IMR-90 (cell line): ENCODE results near the gene TXNDC5. TPM values are rescaled to one million over a fixed set of nuclear protein-coding genes. Genes with fewer than 3 reads are reported as not detected.

ENCODE experiments used
- ATAC-seq: fragments of 200-7000 bp; cut with Tn5 transposase; 2 replicates; pipeline ENCODE4 v1.9.1; 2020; ENCODE audit warnings: low read depth, mild to moderate bottlenecking, moderate library complexity
- BruUV-seq: library from RNA; stranded (reverse); fragments of 400-500 nt; replicated peaks from 2 replicates; lab custom pipeline; 2021; lab: Mats Ljungman, UMichigan
- CTCF ChIA-PET: fragments of 300-600 bp; formaldehyde crosslinking; extraction: SDS; loops from one replicate; lab custom pipeline; 2021; ENCODE audit warnings: antibody characterized with exemption; lab: Yijun Ruan, JAX
- POLR2A ChIA-PET: fragments of 300-600 bp; sonication (Branson Sonifier 250); formaldehyde crosslinking; loops from one replicate; lab custom pipeline; 2022; ENCODE audit warnings: antibody characterized with exemption; ENCODE audit not compliant: unreplicated experiment; lab: Charles Lee
- DNase-seq: peaks from one replicate; pipeline ENCODE4 v3.0.0; 2013
- H2AFZ ChIP-seq: replicated peaks from 2 replicates; pipeline ENCODE3; 2013; ENCODE audit warnings: low read length, mild to moderate bottlenecking; ENCODE audit not compliant: poor library complexity
- H2AK5ac ChIP-seq: 2 replicates; pipeline ENCODE4 v1.6.1; 2013; ENCODE audit warnings: low read depth, low read length, inconsistent platforms
- H2AK9ac ChIP-seq: replicated peaks from 2 replicates; pipeline ENCODE3; 2013; ENCODE audit warnings: mild to moderate bottlenecking, low read depth, low read length, moderate library complexity; ENCODE audit not compliant: poor library complexity
- H2BK120ac ChIP-seq: 2 replicates; pipeline ENCODE4 v1.6.1; 2013; ENCODE audit warnings: low read depth, low read length, inconsistent platforms
- H2BK15ac ChIP-seq: 3 replicates; pipeline ENCODE4 v1.6.1; 2013; ENCODE audit warnings: low read depth, low read length, inconsistent platforms
- H2BK20ac ChIP-seq: 2 replicates; pipeline ENCODE4 v1.6.1; 2013; ENCODE audit warnings: low read depth, mild to moderate bottlenecking, inconsistent platforms, low read length, moderate library complexity
- H2BK5ac ChIP-seq: 2 replicates; pipeline ENCODE4 v1.6.1; 2013; ENCODE audit warnings: mild to moderate bottlenecking, low read depth, low read length, inconsistent platforms; ENCODE audit not compliant: poor library complexity, severe bottlenecking
- H3K14ac ChIP-seq: replicated peaks from 2 replicates; pipeline ENCODE4 v1.6.1; 2013; ENCODE audit warnings: low read depth, low read length, inconsistent platforms
- H3K18ac ChIP-seq: 2 replicates; pipeline ENCODE4 v1.6.1; 2013; ENCODE audit warnings: low read depth, low read length, control low read depth
- H3K23ac ChIP-seq: 2 replicates; pipeline ENCODE4 v1.6.1; 2013; ENCODE audit warnings: low read depth, low read length, inconsistent platforms
- H3K27ac ChIP-seq: 2 replicates; pipeline ENCODE4 v1.5.1; 2013; ENCODE audit warnings: mild to moderate bottlenecking, control low read depth, low read length; ENCODE audit not compliant: insufficient read depth
- H3K27me3 ChIP-seq: 2 replicates; pipeline ENCODE4 v1.6.1; 2013; ENCODE audit warnings: low read length; ENCODE audit not compliant: control insufficient read depth, insufficient read depth
- H3K36me3 ChIP-seq: 2 replicates; pipeline ENCODE4 v1.6.1; 2013; ENCODE audit warnings: low read length, mixed read lengths; ENCODE audit not compliant: control insufficient read depth, insufficient read depth
- H3K4ac ChIP-seq: 2 replicates; pipeline ENCODE4 v1.6.1; 2013; ENCODE audit warnings: low read depth, low read length, inconsistent platforms
- H3K4me1 ChIP-seq: 2 replicates; pipeline ENCODE4 v1.6.1; 2013; ENCODE audit warnings: low read length, mixed read lengths; ENCODE audit not compliant: control insufficient read depth, insufficient read depth
- H3K4me2 ChIP-seq: 2 replicates; pipeline ENCODE4 v1.6.1; 2013; ENCODE audit warnings: low read depth, mild to moderate bottlenecking, control low read depth, low read length, moderate library complexity
- H3K4me3 ChIP-seq: 2 replicates; pipeline ENCODE4 v1.5.1; 2013; ENCODE audit warnings: low read depth, mild to moderate bottlenecking, control low read depth, low read length, moderate library complexity; ENCODE audit not compliant: insufficient read depth
- H3K56ac ChIP-seq: 2 replicates; pipeline ENCODE4 v1.6.1; 2013; ENCODE audit warnings: low read length, inconsistent platforms; ENCODE audit not compliant: insufficient read depth; ENCODE audit errors: extremely low read depth
- H3K79me1 ChIP-seq, 2 experiments: 2 replicates each; pipeline ENCODE4 v1.6.1; 2013; ENCODE audit warnings: low read length in 2 of 2, inconsistent platforms in 1 of 2, low read depth in 1 of 2
- H3K9ac ChIP-seq: 2 replicates; pipeline ENCODE4 v1.6.1; 2013; ENCODE audit warnings: low read depth, low read length, control low read depth
- H3K9me1 ChIP-seq: 2 replicates; pipeline ENCODE4 v1.6.1; 2013; ENCODE audit warnings: low read length, inconsistent platforms; ENCODE audit not compliant: insufficient read depth
- H3K9me3 ChIP-seq: 2 replicates; pipeline ENCODE4 v1.6.1; 2013; ENCODE audit warnings: low read length; ENCODE audit not compliant: control insufficient read depth, insufficient read depth
- H4K20me1 ChIP-seq: 2 replicates; pipeline ENCODE4 v1.6.1; 2013; ENCODE audit warnings: low read length, inconsistent platforms; ENCODE audit not compliant: insufficient read depth
- H4K5ac ChIP-seq: 2 replicates; pipeline ENCODE4 v1.6.1; 2013; ENCODE audit warnings: mild to moderate bottlenecking, low read depth, low read length, control low read depth
- H4K8ac ChIP-seq, 2 experiments: 2 replicates each; pipeline ENCODE4 v1.6.1; 2013; ENCODE audit warnings: low read depth in 2 of 2, low read length in 2 of 2, control low read depth in 1 of 2, inconsistent platforms in 1 of 2
- H4K91ac ChIP-seq: 2 replicates; pipeline ENCODE4 v1.6.1; 2013; ENCODE audit warnings: low read depth, low read length, inconsistent platforms; ENCODE audit not compliant: insufficient read depth
- NFE2L2 ChIP-seq: fragments of 150-350 bp; IDR thresholded peaks from 2 replicates; pipeline ENCODE4 v1.6.1; 2016; ENCODE audit warnings: low read depth, mild to moderate bottlenecking, low read length
- RFX5 ChIP-seq: IDR thresholded peaks from 2 replicates; pipeline ENCODE4 v1.8.0; 2012; ENCODE audit warnings: low read depth, mild to moderate bottlenecking, low read length, moderate library complexity
- SMC3 ChIP-seq: fragments of 150-350 bp; IDR thresholded peaks from 2 replicates; pipeline ENCODE4 v1.6.1; 2016; ENCODE audit warnings: low read depth, mild to moderate bottlenecking, antibody characterized with exemption, low read length, moderate library complexity
- WGBS, 2 experiments: methylation state at CpG; one replicate each; pipeline versions ENCODE4 v1.1.5 to v1.1.7; 2013; ENCODE audit warnings: missing lambda C conversion rate in 2 of 2; ENCODE audit not compliant: insufficient read length in 1 of 2; ENCODE audit errors: extremely low coverage in 2 of 2; 5-methylcytosine and 5-hydroxymethylcytosine counted together
- dilution Hi-C: fragments of 300-500 bp; cut with HindIII; formaldehyde crosslinking; loops from one replicate; pipeline ENCODE4 v1.14.3; 2018; ENCODE audit warnings: low sequenced_read_pairs; ENCODE audit not compliant: unreplicated experiment
- in situ Hi-C: fragments of 300-500 bp; cut with MboI; formaldehyde crosslinking; loops from 3 replicates; pipeline ENCODE4 v1.14.3; 2019; ENCODE audit warnings: low sequenced_read_pairs, inconsistent platforms, mixed read lengths
- intact Hi-C: fragments of 100-400 bp; cut with micrococcal nuclease; formaldehyde crosslinking; loops from 2 replicates; pipeline ENCODE4 v1.10.0; 2022
- polyA plus RNA-seq, 3 experiments: library from polyadenylated mRNA; depleted of rRNA; stranded (reverse); fragments of >200 nt; gene quantifications; 2 replicates each; pipeline ENCODE4 v1.2.3, GENCODE V29; 2012; ENCODE audit warnings: low replicate concordance in 1 of 3
- total RNA-seq: library from RNA; depleted of rRNA; stranded (reverse); fragments of >200 nt; gene quantifications from 2 replicates; pipeline ENCODE4 v1.2.3, GENCODE V29; 2012
- TF ChIP-seq, protein P1 (sequence below): conservative IDR thresholded peaks from 2 replicates; pipeline ENCODE4 v1.5.1; 2012; ENCODE audit warnings: mild to moderate bottlenecking, low read depth, low read length, improper control_type of control experiment
- TF ChIP-seq, protein P2 (sequence below): fragments of 150-350 bp; IDR thresholded peaks from 2 replicates; pipeline ENCODE4 v1.6.1; 2016; ENCODE audit warnings: low read depth, mild to moderate bottlenecking, low read length, moderate library complexity, borderline replicate concordance

The TXNDC5 gene
- total and polyA plus RNA-seq, 2 of the 4 experiments (the other 2 are of a cell fraction) = 274 to 439 TPM

DNA sequence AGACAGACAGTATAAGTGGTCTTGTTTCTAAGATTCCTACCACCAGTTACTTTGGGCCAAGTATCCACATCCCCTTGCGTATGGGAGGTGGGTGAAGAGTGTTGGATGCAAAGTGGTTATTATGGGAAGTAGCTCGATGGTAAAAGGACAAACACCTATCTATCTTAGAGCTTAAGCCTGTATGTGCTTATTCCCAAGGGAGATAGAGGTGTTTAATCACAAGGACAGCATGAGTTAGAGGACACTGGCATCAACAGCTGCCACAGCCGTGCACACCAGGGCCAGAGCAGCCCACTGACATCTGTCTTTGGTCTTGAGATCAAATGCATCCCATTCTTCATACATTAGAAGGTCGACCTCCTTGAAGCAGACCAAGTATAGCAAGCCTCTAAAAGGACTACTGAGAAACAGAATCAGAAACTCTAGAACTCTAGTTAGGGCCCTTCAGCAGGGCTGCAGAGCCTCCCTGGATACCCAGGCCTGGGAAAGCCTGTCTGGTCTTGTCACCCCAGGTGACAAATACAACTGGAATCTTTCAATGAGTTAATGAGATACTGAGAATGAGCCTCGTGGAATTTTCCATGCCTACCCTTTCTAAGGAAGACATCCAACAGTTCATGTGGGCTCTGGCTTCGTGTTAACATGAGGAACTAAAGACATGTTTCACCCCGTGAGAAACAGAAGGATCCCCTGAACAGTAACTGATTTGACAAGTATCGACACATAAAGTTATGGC is 28.7 kb downstream of the TXNDC5 start:
- no peak overlapping the region for H3K27ac ChIP-seq
- dilution Hi-C loops = no loop called here
- TF ChIP-seq SMC3 (no peak), RFX5 (no peak), NFE2L2 (no peak)
- TF ChIP-seq, protein P1, sequence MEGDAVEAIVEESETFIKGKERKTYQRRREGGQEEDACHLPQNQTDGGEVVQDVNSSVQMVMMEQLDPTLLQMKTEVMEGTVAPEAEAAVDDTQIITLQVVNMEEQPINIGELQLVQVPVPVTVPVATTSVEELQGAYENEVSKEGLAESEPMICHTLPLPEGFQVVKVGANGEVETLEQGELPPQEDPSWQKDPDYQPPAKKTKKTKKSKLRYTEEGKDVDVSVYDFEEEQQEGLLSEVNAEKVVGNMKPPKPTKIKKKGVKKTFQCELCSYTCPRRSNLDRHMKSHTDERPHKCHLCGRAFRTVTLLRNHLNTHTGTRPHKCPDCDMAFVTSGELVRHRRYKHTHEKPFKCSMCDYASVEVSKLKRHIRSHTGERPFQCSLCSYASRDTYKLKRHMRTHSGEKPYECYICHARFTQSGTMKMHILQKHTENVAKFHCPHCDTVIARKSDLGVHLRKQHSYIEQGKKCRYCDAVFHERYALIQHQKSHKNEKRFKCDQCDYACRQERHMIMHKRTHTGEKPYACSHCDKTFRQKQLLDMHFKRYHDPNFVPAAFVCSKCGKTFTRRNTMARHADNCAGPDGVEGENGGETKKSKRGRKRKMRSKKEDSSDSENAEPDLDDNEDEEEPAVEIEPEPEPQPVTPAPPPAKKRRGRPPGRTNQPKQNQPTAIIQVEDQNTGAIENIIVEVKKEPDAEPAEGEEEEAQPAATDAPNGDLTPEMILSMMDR = no peak
- TF ChIP-seq, protein P2, sequence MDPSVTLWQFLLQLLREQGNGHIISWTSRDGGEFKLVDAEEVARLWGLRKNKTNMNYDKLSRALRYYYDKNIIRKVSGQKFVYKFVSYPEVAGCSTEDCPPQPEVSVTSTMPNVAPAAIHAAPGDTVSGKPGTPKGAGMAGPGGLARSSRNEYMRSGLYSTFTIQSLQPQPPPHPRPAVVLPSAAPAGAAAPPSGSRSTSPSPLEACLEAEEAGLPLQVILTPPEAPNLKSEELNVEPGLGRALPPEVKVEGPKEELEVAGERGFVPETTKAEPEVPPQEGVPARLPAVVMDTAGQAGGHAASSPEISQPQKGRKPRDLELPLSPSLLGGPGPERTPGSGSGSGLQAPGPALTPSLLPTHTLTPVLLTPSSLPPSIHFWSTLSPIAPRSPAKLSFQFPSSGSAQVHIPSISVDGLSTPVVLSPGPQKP = no peak
- H3K14ac ChIP-seq = no peak overlapping the region
- DNase-seq (no peak), ATAC-seq (no peak)
- peaks cover 59% of the 10 kb centered on the region for H3K36me3 ChIP-seq
- H2AFZ ChIP-seq = no peak overlapping the region
- H3K9me1 ChIP-seq = peaks cover 7% of the 10 kb centered on the region; the same call in 1 of the 2 replicates
- H3K18ac ChIP-seq = no peak overlapping the region
- no peak overlapping the region for H3K9ac ChIP-seq
- 92% methylated on average over 2 of the region's 8 CpGs; no CpG with 5 or more reads in 1 of the 2 experiments for WGBS, 2 experiments
- H2BK120ac ChIP-seq = no peak overlapping the region
- H2AK9ac ChIP-seq = no peak overlapping the region
- H3K9me3 ChIP-seq = no peaks in the 10 kb centered on the region
- no peak overlapping the region for H2BK5ac ChIP-seq
- in situ Hi-C loops = no loop called here
- intact Hi-C loops = no loop called here
- no peak overlapping the region for H2BK20ac ChIP-seq
- no peak overlapping the region for H3K4me2 ChIP-seq
- H3K56ac ChIP-seq = no peak overlapping the region
- no peaks in the 10 kb centered on the region for H3K4me1 ChIP-seq
- no peak overlapping the region for H4K8ac ChIP-seq
- no peak overlapping the region for H2AK5ac ChIP-seq
- no peak overlapping the region for H3K4ac ChIP-seq
- no peak overlapping the region for H2BK15ac ChIP-seq
- ChIA-PET CTCF (no interaction called here), POLR2A (no interaction called here)
- no peak overlapping the region for H3K23ac ChIP-seq
- no peaks in the 10 kb centered on the region; a peak in 2 of 4 replicates for H3K79me1 ChIP-seq
- no peak overlapping the region for H3K4me3 ChIP-seq
- no peak overlapping the region for H4K91ac ChIP-seq
- no peaks in the 10 kb centered on the region for H4K20me1 ChIP-seq
- no TSS peak for BruUV-seq
- H3K27me3 ChIP-seq = no peaks in the 10 kb centered on the region
- H4K5ac ChIP-seq = no peak overlapping the region
